HL-60/S4 (cell line): ENCODE results near the gene SSR1.
"Not testable (repeated sequence)": the region's sequence is repeated elsewhere in the genome, so short reads cannot be mapped to it uniquely, and the experiment has no call there.

Source experiments
- in situ Hi-C: fragments of 300-500 bp; cut with MboI; formaldehyde crosslinking; loops from 2 replicates; pipeline ENCODE4 v1.14.3; 2022; ENCODE audit warnings: low sequenced_read_pairs

Gene SSR1

DNA sequence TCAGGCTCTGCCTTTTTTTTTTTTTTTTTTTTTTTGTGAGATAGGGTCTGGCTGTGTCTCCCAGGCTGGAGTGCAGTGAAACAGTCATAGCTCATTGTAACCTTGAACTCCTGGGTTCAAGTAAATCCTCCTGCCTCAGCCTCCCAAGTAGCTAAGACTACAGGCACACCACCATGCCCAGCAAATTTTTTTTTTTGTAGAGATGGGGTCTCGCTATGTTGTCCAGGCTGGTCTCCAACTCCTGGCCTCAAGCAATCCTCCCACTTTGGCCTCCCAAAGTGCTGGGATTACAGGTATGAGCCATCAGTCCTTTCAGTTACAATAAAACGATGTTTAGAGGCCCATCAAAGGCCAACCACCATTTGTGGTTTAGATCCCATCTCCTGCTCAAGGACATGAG is 6.4 kb upstream of the SSR1 start:
- in situ Hi-C loops = not testable (repeated sequence)

DNA sequence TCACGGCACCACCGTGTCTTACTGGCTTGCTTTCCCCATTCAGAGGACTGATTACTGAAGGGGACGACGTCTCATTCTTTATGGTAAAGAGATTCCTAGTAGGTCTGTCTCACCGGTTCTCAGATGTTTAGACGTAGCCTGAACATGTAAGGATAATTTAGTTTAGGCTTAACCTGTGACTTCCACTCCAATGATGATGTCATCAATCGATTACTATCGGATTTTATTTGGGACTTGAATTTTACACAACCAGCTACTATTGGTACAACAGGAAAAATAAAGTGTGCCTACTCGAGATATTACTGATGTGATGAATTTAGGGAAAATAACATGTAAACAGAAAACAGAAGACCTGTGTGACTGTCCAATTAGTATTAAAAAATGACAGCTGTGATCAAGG is 4.5 kb upstream of the SSR1 start:
- in situ Hi-C loops = no loop called here

GRCh38 chr6:7316658-7317533 is 3.9 kb upstream of the SSR1 start:
- in situ Hi-C loops = no loop called here

DNA sequence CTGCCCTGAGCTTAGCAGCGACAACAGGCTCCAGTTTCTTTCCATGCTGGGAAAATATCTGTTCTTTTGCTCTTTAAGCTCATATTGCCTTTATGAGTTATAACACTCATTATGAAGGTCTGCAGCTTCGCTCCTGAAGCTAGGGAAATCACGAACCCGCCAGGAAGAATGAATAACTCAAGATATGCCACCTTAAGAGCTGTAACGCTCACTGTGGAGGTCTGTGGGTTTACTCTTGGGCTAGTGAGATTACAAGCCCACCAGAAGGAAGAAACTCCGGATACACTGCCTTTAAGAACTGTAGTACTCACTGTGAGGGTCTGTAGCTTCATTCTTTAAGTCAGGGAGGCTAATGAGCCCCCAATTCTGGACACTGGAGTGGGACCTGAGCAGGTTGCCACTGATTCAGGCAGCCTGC is 3.0 kb upstream of the SSR1 start:
- in situ Hi-C loops = no loop called here

- in situ Hi-C loops = not testable (repeated sequence)
These were observed 2.3 kb upstream of the SSR1 start for GRCh38 chr6:7315087-7315947.

GRCh38 chr6:7314414-7314813 is 1.4 kb upstream of the SSR1 start:
- in situ Hi-C loops = no loop called here

- in situ Hi-C loops = no loop called here
These were observed 636 bp upstream of the SSR1 start for GRCh38 chr6:7313505-7314165.

- in situ Hi-C loops = no loop called here
These were observed 933 bp downstream of the SSR1 start for GRCh38 chr6:7311917-7312615.

- in situ Hi-C loops = no loop called here
These were observed 1.8 kb downstream of the SSR1 start for GRCh38 chr6:7311176-7311575.

DNA sequence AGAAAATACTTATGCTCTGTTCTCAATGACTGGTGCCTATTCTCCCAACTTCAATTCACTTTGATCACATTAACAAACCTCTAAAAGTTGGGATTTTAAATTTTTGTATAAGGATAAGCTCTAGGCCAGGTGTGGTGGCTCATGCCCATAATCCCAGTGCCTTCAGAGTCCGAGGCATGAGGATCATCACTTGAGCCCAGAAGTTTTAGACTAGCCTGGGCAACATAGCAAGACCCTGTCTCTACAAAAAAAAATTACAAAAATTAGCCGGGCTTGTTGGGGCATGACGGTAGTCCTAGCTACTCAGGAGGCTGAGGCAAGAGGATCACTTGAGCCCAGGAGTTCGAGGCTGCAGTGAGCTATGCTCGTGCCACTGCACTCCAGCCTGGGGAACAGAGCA is 3.9 kb downstream of the SSR1 start:
- in situ Hi-C loops = no loop called here

- in situ Hi-C loops = no loop called here
These were observed 5.5 kb downstream of the SSR1 start for GRCh38 chr6:7307533-7307932.

- in situ Hi-C loops = no loop called here
These were observed 8.2 kb downstream of the SSR1 start for GRCh38 chr6:7304821-7305220.

- in situ Hi-C loops = no loop called here
These were observed 11.3 kb downstream of the SSR1 start for GRCh38 chr6:7301702-7302101.

- in situ Hi-C loops = no loop called here
These were observed 12.1 kb downstream of the SSR1 start for GRCh38 chr6:7300926-7301325.

DNA sequence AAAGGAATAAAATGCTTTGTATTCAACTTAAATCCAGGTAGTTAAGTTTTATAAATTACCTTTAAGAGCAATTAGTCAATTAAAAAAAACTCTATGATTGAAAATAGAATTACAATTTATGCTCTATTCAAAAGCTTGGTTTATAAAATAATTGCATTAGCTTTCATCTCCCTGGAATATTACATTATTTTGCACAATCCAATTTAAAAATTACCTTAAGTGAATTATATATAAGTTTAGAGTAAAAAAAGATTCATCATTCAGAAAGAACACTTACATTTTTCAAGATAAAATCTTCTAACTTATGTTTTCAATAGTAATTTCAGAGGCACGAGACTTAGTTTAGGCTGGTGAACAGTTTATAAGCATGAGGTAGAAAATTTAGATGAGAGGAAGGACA is 14.9 kb downstream of the SSR1 start:
- in situ Hi-C loops = loop anchor here (25.0 kb wide), 1 partner anchor 314 kb away; no protein-coding TSS in a partner anchor

- in situ Hi-C loops = loop anchor here (25.0 kb wide), 1 partner anchor 316 kb away; no protein-coding TSS in a partner anchor
These were observed 16.4 kb downstream of the SSR1 start for GRCh38 chr6:7296602-7297001.

DNA sequence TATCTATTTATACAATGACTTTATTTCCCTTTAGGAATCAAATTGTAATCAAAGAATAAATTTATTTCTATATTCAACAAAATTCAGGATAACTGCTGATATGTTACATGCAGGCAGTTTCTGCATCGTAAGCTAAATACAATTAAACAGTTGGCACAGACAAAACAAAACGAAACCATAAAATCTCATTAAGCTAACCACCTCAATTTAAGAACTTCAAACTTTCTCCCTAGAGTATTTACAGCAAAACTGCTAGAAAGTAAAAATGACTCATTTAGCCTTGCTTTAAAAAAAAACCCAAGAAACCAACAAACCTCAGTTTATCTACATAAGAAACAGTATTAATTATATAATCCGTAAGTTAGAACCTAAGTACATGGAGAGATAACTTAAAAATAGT is 17.1 kb downstream of the SSR1 start:
- in situ Hi-C loops = loop anchor here (25.0 kb wide), 1 partner anchor 316 kb away; no protein-coding TSS in a partner anchor

DNA sequence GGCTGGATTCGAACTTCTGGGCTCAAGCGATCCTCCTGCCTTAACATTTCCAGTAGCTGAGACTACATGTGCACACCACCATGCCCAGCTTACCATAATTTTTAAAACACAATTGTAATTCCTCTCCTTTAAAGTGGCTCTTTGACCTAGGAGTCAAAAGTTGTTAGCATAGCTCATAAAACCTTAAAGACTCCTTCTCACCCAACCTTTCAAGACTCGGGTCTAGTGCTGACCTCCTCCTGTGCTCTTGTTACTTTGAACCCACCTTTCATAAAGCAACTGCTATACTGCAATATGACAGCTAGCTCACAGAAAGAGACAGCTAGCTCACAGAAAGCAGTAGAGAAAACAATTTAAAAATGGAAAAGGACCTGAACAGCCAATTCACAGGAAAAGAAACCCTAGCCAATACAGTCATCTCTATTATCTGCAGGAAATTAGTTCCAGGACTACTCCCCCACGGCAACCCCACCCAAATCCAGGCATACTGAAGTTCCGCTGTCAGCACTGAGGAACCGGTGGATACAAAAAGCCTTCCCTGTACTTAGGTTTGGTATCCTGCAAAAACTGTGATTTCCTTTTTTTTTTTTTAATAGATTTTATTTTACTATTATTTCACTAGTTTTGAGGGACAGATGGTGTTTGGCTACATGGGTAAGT is 20.3 kb downstream of the SSR1 start:
- in situ Hi-C loops = loop anchor here (25.0 kb wide), 1 partner anchor 320 kb away; no protein-coding TSS in a partner anchor

DNA sequence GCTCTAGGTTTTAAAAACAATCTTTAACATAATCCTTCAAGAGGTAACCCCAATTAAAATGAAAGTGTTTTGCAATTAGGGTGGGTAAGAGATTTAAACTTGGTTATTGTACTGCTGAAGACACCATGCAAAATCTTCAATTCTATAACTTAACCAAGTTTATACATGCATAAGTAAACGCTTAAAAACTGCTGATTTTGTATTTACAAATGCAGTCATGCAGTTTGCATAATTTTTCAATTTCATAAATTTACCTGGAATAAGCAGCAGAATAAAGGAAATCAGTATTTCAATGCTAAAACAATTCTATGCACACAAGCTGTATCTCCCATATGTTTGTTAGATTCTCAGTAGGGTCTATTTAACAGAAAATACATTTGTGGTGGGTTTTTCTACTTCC is 22.9 kb downstream of the SSR1 start:
- in situ Hi-C loops = loop anchor here (25.0 kb wide), 1 partner anchor 322 kb away; no protein-coding TSS in a partner anchor

- in situ Hi-C loops = loop anchor here (25.0 kb wide), 1 partner anchor 327 kb away; no protein-coding TSS in a partner anchor
These were observed 27.6 kb downstream of the SSR1 start for GRCh38 chr6:7285416-7285815.
